NCI-H128 (cell line): Measurements from ENCODE around the gene ZNF385B.
"Not testable (repeated sequence)": the region's sequence is repeated elsewhere in the genome, so short reads cannot be mapped to it uniquely, and the experiment has no call there.

Experiments
- DNase-seq: peaks from one replicate; lab custom pipeline; 2025; ENCODE audit not compliant: unreplicated experiment; lab: John Stamatoyannopoulos, UW

Gene ZNF385B

DNA sequence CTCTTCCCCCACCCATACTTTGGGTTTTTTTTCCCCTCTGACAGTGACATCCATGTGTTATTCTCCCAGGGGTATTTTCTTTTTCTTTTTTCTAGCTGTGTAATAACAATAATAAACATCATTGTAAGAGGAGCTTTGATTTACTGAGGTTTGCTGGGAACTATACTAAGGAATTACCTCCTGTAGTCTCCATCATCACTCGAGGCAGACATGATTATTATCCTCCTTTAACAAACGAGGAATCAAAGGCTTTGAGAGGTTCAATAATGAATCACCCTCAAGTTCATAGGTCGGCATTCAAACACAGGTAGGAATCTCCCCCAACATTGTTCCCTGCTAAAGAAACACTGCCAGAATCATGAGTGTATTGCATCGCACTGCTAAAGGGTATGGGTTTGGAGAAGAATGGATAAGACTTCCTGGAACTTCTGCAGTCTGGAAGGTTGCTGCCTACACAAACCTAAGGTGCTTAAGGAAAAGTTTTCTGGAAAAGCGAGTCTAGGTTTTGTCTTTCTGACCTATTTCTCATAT is 336.5 kb downstream of the ZNF385B start:
- DNase-seq, result no peak

DNA sequence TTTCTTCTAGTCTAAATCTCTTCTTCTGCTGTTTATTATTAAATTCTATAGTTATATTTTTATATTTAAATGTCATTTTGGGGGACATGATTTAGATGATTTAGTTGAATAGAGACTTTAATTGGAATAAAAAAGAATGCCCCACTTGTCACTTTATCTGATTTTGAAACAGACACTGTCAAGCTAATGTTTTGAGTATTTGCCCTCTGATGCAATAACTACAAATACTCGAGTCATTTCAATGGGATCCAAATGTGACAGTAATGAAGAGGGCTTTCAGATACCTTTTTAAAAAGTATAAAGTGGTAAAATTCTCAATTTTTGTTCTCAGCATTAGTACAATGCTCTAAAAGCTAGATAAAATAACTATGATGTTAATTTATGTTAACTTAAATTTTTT is 339.5 kb downstream of the ZNF385B start:
- DNase-seq, result no peak

DNA sequence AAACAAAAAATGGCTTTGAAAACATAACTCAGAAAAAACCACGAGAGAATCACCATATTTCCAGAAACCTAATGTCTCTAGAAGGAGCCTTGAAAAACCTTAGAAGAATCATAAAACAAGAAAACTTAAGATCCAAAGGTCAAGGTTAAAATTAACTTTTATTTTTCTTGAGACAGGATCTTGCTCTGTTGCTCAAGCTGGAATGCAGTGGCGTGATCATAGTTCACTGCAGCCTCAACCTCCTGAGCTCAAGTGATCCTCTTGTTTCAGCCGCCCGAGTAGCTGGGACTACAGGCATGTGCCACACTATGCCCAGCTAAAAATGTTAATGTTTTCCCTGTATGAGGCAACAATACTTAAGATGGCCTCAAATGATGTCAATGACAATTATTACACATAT is 342.6 kb downstream of the ZNF385B start:
- no peak for DNase-seq

DNA sequence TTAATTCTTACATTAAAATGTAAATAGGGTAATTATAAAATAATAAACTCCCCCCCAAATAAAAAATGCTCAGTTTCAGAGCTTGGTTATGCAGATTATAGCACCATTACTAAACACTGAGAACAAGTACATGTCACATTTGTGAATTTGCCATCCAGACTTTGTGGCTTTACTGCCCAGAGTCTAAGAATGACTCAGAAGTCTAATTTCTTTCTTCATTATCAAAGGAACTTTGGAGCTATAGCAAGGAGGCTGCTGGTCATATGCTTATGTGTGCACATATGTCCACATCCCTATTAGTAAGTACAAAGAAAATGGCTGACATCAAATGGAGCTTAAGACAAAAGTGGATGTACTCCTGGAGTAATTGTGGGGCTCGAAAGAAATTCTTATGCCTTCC is 348.2 kb downstream of the ZNF385B start:
- DNase-seq, result no peak

DNA sequence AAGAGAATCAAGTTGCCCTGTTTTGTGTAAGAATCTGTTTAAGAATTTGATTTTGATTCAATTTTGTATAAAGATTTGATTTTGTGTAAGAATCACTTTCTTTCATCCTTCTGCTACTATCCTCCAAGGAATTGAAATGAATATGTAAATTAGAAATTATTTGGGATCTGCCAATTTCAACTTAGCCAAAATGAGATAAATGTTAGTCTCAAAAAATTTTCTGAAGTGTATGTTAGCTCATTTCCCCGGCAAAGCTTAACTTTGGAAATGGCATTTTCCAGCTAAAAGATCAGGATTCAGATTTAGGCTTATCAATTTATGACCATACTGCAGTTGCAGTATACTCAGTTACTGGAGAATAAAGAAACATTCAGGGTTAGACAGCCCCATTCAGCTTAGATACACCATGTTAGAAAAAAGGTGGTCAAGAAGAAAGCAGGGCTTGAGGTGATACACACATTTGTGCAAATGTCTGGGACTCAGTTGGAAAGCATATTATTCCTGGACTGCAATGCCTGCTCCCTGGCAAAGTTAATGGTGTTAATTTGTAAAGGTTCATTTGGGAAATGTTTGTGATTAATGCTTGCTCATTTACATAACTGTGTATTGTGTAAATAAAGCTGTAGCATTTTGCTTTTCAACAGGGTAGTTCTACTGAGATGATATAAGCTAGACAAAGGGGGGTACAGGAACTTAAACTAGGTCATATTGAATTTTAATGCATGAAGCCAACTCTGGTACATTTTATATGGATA is 349.0 kb downstream of the ZNF385B start:
- DNase-seq, result no peak

DNA sequence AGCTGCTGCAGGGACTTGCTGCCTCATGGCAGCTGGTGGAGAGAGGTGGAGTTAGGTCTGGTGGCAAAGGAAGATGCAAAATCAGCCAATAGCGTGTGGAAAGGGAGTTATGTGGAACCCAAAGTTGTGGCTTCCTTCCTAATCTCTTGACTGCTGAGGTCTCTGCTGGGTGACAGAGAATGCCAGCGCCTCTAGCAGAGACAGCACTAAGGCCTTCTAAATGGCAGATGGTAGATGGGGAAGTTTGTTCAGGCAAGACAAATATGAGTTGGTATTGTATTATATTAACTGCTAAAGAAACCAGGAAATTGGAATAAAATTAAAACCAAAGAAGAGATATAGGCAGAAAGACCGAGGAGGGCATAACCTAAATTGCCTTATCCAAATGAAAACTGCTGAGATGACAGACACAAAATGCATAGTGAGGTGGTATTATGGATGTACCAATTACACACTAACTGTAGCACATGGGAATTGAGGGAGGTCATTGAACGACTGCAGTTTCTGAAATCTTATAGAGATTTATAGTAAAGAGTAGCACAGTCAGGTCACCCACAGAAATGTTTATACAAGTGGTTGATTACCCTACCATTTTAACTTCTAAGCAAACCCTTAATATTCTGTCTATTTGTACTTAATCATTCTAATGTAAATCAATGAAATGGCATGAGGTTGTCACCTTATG is 350.2 kb downstream of the ZNF385B start:
- no peak for DNase-seq

DNA sequence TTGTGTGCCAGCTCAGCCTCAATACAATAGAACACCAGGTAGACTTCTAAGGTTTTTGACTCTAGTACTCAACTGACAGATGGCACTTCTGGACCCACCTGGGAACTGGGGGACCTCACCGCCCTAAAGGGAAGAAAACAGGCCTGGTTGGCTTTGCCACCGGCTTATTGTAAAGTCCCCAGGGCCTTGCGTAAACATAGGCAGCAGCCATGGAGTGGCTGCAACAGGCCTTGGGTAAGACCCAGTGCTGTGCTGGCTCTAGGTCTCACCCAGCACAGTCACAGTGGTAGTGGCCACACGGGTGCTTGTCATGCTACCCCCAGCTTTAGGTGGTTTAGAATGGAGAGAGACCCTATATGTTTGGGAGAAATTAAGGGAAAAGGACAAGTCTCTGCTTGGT is 366.1 kb downstream of the ZNF385B start:
- DNase-seq, result no peak

DNA sequence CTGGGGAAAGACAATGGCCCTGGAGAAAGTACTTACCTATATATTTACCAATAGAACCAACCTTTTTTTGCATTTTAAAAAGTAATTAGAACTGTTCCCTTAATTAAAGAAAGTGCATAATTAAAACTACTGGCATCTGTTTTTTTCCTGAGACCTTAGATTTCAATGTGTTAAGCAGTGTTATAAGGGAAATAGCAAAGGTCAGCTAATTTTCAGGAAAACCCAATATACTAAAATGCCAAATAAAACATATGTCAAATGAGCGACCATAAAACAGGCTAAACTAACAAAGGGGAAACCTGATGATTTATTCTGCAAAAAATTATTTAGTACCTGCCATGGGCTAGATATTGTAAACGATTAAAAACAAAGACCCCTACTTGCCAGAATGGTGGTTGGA is 372.8 kb downstream of the ZNF385B start:
- no peak for DNase-seq

DNA sequence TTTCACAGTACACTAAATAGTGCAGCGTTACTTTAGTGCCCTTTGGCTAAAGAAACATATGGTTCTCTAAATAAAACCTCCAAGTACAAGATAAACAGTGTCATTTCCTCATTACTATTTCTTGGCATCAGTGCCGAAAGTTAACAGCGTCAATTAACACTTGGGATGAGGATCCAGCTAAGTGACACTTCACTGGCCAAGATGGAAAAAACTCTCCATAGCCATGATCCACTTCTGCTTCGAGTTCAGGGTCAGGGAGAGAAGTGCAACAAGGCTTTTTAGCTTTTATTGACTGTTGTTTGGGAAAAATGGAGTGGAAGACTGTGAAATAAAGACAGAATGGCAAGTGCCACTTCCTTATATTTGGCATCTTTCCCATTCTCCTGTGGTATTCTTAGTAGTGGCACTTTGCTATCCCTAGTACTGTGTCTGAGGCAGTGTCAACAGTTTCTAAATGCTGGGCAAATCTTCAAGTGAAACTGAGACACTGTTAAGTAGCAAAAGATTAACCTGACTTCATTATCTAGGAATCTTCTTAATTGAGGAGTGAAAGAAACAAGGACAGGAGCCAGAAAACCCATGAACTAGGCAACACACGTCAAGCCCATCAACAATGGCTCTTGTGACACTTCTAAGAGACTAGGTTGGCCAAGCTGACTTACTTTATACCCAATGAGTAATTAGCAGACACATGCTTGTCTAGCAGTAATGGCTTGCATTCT is 374.2 kb downstream of the ZNF385B start:
- peak; percentile 44 for DNase-seq

DNA sequence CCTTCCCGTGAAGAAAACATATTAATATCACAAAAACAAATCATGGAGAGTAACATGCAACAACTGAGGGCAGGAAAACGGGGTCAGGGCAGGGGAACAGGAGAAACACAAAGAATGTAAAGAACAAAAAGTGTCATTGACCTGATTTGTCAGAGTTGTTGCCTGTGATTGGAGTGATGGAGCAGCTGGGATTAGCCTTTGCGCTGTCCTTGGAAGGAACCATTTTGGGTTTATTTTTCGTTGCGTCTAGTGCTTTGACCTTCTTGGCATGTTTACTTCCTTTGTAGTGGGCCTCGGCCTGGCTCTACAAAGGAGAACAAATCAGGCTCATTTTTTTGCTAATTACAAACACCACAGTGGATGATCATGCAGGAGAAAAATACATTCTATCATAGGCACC is 378.3 kb downstream of the ZNF385B start:
- no peak for DNase-seq

DNA sequence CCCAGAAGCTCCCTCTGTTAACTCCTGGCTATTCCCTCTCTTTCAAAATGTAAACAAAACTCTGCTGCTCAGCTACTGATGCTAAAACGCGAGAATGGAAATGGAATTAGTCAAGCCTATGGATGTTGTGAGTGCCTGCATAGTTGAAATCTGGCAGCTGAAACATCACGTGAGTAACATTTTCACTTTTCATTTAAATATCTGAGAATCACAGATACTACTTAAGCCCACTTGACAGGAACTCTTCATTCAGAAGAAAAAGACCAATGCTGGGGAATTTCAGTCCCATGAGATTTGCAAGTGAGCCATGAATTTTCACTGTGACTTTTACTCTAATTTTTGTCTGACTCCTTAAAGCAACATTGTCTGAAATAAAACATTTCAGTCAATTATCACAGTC is 381.5 kb downstream of the ZNF385B start:
- no peak for DNase-seq

DNA sequence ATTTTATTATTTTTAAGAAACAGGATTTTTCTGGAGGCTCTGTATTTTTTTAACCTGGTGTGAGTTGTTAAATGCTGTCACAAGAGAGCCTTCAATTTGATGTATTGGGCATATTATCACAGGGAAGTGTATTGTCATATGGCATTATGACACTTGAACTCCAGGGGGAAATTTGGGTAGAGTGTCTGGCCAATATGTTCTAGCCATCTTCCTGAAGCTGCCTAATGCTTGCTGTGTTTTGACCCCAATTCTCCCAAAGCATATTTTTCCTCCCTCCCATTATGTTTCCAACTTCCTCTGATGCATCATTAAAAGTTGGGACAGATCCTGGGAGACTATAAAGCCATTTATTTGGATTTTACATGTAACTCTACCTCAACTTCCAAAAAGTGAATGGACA is 382.6 kb downstream of the ZNF385B start:
- DNase-seq, result no peak

DNA sequence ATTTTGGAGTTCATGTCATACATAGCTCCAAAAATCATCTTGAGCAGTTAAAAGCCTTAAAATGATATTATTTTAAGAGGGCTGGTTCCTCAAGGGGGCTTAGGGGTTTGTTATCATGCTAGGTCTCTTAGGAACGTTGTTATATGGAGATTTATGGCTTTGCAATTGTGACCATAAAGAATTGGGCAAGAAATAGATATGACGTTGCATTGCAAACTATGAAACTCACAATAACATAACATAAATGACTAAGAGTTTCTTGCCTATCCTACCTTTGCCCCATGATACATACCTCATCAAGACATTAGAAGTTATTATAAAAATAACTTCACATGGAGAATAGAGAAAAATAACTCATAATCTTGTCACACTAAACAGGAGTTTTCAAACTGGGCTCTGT is 390.4 kb downstream of the ZNF385B start:
- DNase-seq, result no peak

DNA sequence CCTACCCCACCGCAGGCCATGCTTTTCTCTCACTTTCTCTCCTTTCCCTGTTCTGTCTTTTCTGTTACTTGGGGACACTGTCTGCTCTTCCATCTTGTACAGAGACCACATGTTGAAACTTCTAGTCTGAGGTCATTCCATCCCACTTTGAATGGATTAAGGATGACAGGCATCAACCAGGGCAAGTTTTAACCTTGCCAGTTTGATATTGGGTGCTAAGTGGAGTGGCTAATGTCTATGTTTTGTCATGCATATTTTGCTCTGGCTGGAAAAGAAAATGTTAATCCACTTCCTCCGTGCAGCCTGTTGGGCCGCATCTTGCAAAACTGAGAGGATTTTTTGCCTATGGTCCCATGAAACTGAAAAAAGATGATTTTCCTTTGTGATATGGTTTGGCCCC is 391.3 kb downstream of the ZNF385B start:
- DNase-seq, result no peak

DNA sequence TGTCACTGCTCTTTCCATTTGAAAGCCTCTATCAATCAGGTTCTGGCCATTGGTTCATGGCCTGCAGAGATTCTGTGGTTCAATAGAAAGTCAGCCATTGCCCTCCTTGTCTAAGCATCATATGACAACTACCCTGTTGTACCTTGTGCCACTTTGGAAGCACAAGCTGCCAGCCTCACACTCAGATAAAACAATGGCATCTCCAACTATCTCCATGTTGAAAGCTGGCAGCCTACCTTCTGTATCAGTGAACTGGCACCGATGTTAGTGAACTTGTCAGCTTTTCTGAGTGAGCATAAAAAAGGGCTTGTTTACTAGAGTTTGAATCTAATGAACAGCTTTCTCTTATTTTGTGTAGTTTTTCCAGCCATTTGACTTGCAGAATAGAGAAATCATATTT is 393.5 kb downstream of the ZNF385B start:
- no peak for DNase-seq

DNA sequence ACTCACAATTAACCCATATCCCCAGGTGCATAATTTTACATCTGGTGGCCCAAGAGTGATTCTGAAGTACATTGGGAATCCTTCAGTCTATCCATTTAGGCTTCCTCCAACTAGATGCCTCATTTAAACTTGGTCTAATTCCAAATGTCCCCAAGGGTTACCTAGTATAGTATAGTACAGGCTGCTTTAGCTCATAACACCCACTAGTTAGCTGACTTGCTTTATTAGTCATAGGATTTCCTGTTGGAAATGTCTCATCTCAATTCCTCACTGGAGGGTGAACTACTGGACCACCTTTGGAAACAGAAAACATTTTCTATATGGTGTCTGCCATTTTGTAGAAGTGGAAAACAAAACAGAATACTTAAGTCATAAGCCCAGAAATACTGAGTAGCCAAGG is 394.3 kb downstream of the ZNF385B start:
- no peak for DNase-seq

DNA sequence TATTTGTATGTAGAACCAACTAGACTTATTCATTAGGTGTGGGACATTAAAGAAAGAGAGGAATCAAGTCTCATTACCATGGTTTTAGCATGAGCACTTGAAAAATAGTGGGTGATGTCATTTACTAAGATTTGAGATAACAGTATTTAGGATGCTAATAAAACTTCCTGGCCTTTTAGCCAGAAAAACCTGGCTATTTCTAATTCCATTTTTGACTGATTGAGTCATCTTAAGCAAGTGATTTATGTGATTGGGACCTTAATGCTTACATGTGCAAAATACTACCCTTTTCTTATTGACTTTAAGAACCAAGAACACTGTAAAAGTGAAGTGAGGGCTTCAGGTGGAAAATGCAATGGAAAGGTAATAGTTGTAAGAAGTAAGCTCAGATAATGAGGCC is 400.0 kb downstream of the ZNF385B start:
- DNase-seq, result no peak

DNA sequence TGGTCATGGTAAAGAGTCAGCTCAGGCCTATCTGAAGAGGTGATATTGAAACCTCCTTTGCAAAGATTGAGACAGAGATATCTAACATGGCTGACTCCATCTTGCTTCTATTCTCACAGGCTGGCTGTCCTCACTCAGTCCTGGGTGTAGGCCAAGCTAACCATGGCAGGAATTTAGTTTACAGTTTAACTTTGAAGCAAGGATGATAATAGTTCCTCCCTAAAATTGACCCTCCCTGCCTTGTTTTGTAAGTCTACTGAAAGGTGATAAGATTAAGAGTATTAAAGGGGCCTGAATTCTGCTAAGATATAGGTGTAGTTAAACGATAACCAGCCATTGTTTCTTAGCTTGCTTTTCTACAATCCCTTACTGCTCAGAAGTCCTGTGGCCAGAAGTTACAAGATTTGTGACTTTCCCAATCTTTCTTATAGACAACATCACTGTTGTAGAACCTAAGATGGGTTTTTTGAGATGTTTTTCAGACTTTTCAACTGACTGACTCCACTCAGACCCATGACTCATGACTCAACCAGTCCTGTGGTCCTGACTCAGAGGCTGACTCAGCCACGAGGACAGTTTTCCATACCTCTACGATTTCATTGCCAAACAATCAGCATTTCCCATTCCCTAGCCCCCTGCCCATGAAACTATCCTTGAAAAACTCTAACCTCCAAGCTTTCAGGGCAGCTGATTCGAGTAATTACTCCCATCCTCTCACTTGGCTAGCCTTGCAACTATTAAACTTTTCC is 401.1 kb downstream of the ZNF385B start:
- DNase-seq, result no peak

DNA sequence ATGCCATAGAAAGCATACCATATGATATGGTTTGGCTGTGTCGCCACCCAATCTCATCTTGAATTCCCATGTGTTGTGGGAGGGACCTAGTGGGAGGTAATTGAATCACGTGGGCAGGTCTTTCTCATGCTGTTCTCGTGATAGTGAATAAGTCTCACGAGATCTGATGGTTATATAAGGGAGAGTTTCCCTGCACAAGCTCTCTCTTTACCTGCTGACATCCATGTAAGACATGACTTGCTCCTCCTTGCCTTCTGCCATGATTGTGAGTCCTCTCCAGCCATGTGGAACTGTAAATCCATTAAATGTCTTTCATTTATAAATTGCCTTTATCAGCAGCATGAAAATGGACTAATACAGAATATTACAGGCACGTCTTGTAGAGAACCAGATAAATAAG is 403.3 kb downstream of the ZNF385B start:
- DNase-seq, result not testable (repeated sequence)

DNA sequence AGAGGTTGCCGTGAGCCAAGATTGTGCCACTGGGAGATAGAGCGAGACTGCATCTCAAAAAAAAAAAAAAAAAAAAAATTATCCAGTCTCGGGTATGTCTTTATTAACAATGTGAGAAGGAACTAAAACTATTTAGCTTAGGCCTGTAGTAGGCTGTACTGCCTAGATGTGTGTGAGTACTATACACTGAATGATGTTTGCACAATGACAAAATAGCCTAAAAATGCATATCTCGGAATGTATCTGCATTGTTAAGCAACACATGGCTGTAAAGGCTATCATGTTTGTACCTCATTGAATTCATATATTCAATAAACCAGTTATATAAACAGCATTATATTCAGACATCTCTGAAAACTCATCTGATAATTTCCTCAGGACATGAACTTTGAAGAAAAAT is 405.6 kb downstream of the ZNF385B start:
- DNase-seq, result no peak

DNA sequence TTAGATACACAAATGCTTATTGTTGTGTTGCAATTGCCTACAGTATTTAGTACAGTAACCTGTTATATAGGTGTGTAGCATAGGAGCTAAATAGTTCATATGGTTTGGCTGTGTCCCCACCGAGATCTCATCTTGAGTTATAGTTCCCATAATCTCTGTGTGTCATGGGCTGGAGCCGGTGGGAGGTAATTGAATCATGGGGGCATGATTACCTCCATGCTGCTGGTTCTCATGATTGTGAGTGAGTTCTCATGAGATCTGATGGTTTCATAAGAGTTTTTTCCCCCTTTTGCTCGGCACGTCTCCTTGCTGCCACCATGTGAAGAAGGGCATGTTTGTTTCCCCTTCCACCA is 406.3 kb downstream of the ZNF385B start:
- DNase-seq, result no peak
